ENCODE data around the gene ZNF181.

Gene ZNF181

DNA sequence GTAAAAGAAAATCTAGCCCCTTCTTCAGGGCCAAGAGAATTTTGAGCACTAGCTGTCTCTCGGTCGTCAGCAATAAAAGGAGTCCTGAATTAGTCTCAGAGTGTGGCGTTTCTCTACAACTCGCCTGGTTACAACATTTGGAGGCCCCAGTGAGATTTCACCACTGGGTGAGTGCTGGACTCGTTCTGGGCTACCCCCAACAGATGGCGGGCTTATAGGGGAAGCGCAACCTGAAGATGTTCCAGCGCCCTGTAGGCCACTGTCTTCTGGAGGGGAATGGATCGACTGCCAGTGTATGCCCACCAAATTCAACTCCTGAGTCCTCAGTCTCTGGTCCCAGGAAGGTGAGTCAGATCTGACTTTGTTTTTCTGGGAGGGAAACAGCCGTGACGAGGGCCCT is 11.7 kb upstream of the ZNF181 start:
- peaks cover 13% of the 10 kb centered on the region for H3K9me3 Mint-ChIP-seq
- H3K4me1 Mint-ChIP-seq = no peaks in the 10 kb centered on the region
- TF ChIP-seq, protein P1, sequence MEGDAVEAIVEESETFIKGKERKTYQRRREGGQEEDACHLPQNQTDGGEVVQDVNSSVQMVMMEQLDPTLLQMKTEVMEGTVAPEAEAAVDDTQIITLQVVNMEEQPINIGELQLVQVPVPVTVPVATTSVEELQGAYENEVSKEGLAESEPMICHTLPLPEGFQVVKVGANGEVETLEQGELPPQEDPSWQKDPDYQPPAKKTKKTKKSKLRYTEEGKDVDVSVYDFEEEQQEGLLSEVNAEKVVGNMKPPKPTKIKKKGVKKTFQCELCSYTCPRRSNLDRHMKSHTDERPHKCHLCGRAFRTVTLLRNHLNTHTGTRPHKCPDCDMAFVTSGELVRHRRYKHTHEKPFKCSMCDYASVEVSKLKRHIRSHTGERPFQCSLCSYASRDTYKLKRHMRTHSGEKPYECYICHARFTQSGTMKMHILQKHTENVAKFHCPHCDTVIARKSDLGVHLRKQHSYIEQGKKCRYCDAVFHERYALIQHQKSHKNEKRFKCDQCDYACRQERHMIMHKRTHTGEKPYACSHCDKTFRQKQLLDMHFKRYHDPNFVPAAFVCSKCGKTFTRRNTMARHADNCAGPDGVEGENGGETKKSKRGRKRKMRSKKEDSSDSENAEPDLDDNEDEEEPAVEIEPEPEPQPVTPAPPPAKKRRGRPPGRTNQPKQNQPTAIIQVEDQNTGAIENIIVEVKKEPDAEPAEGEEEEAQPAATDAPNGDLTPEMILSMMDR (IDR thresholded peaks at IDR 0.05; ENCODE audit: unreplicated experiment in 3 of 3) = no peak
- no peak overlapping the region for H3K27ac Mint-ChIP-seq
- H3K27me3 Mint-ChIP-seq (ENCODE audit: low read depth) = peaks cover 21% of the 10 kb centered on the region
- H3K4me3 Mint-ChIP-seq = no peak overlapping the region
- no peaks in the 10 kb centered on the region for H3K36me3 Mint-ChIP-seq (ENCODE audit: low read depth)

DNA sequence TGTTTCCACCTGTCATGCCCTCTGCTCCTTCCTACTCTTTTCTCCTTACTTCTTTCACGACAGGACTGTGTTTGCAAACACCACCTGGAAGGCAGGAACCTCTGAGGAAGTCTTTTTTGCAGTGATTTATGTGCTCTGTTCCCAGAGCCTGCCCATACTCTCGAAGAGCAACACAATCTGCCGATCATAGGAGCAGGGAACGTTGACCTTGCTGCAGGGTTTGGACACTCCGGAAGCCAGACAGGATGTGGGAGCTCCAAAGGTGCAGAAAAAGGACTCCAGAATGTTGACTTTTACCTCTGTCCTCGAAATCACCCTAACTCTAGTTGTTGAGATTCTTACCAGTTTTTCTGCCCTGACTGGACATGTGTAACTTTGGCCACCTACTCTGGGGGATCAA is 8.6 kb upstream of the ZNF181 start:
- no peak overlapping the region for H3K4me3 Mint-ChIP-seq
- H3K9me3 Mint-ChIP-seq = no peaks in the 10 kb centered on the region
- no peaks in the 10 kb centered on the region for H3K36me3 Mint-ChIP-seq (ENCODE audit: low read depth)
- H3K27ac Mint-ChIP-seq = no peak overlapping the region
- TF ChIP-seq, protein P1 (IDR thresholded peaks at IDR 0.05; ENCODE audit: unreplicated experiment in 3 of 3) = no peak
- no peaks in the 10 kb centered on the region for H3K4me1 Mint-ChIP-seq
- peaks cover 21% of the 10 kb centered on the region for H3K27me3 Mint-ChIP-seq (ENCODE audit: low read depth)

DNA sequence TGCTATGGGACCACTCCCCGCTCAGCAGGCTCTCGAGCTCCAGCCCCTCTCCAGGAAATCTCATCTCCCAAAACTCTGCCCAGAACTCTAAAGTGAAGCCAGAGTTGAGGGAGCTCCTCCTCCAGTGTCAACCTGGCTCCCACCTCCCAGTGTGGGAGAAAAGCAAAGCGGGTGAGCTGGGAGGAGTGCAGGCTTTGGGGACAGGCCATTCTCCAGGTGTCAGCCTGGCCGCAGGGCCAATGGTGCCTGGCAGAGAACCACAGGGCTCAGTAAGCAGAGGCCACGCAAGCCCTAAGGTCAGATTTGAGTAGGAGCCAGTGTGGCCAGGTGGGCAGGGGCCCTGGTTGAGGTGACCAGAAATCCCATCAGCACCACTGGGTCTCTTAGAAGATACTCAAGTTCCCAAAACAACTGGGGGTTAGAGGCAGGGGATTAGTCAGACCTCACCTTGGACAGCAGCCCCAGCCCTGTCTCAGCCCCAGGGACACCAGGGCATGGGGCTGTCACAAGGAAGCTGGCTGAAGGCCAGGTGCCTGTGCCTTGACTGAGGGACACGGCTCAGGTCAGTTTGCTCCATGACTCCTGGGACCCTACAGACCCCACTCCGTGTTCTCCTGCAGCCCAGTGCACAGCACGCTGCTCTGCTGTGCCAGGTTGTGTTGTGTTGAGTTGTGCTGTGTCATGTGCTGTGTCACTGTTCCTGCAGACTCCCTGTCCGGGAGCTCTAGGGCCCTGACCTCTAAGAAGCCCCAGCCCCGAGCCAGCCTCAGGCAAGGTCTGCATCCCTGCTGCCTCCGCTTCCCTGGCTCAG is 2.8 kb upstream of the ZNF181 start:
- peaks cover 14% of the 10 kb centered on the region for H3K4me1 Mint-ChIP-seq
- H3K9me3 Mint-ChIP-seq = peaks cover 10% of the 10 kb centered on the region
- H3K27me3 Mint-ChIP-seq (ENCODE audit: low read depth) = no peaks in the 10 kb centered on the region
- H3K36me3 Mint-ChIP-seq (ENCODE audit: low read depth) = peaks cover 18% of the 10 kb centered on the region
- H3K27ac Mint-ChIP-seq = no peak overlapping the region
- peak overlapping the region; percentile 50 to 69 (median 67) for H3K4me3 Mint-ChIP-seq
- TF ChIP-seq, protein P1 (IDR thresholded peaks at IDR 0.05; ENCODE audit: unreplicated experiment in 3 of 3) = no peak

DNA sequence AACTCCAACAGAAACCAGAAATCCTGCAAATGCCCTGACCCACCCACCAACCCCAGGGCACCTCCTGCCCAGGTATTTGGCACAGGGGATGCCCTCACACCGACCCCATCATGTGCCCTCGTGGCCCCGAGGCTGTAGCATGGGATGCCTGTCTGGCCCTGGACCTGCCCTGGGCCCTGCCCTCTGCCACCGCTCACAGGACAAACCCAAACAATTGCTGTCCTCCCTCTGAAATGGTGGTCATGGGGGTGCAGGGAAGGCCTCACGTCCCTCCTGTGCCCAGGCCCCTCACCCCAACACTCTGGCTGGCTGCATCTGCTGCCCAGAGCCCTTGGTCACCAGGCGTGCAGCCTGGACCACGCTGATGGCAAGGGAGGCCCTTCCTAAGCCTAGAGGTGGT is 2.1 kb upstream of the ZNF181 start:
- Mint-ChIP-seq H3K27me3 (ENCODE audit: low read depth) (no peaks in the 10 kb centered on the region), H3K27ac (no peak overlapping the region), H3K4me3 (peak overlapping the region; percentile 50 to 69 (median 67)), H3K9me3 (peaks cover 12% of the 10 kb centered on the region), H3K4me1 (peaks cover 14% of the 10 kb centered on the region), H3K36me3 (ENCODE audit: low read depth) (peaks cover 24% of the 10 kb centered on the region)
- TF ChIP-seq, protein P1 (IDR thresholded peaks at IDR 0.05; ENCODE audit: unreplicated experiment in 3 of 3) = no peak

DNA sequence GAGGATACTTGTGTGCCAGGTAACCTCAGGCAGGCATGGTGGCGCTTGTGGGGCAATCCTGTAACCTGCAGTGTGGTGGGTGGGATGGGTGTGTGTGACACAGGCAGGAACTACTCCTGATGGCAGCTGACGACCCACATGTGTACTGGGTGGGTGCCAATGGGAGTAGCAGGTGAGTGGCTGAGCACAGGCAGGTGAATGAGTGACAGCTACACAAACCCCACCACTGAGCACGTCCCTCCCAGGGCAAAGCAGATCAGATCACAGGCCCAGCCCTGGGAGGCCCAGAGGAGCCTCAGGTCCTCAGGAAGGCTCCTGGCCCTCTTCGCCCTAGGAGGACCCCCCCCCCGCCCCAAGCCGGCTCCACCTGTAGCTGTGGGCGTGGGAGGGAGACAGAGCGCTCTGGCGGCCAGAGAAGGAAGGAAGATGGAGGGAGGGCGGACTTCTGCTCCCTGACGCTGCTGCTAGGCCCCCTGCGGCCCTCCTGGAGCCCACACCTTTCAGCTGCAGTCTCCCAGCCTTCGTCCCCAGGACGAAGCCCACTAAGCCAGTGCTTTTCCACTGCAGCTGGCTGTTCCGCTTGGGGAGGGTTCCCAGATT is 1.3 kb upstream of the ZNF181 start:
- H3K9me3 Mint-ChIP-seq = peaks cover 12% of the 10 kb centered on the region
- H3K27me3 Mint-ChIP-seq (ENCODE audit: low read depth) = no peaks in the 10 kb centered on the region
- H3K4me3 Mint-ChIP-seq = peak overlapping the region; percentile 62 to 73 (median 65)
- H3K36me3 Mint-ChIP-seq (ENCODE audit: low read depth) = peaks cover 32% of the 10 kb centered on the region
- H3K4me1 Mint-ChIP-seq = peaks cover 14% of the 10 kb centered on the region
- TF ChIP-seq, protein P1 (IDR thresholded peaks at IDR 0.05; ENCODE audit: unreplicated experiment in 3 of 3) = no peak
- peak overlapping the region in 1 of 3 experiments; percentile 97 for H3K27ac Mint-ChIP-seq
